Uterus (tissue), 4 donors: Measurements from ENCODE around the gene TNRC6C. TPM values are rescaled to one million over a fixed set of nuclear protein-coding genes. Genes with fewer than 3 reads are reported as not detected.

Source experiments
- DNase-seq, 2 donors: peaks; one replicate each; pipeline ENCODE4 v3.0.0-alpha.2; 2019 to 2020
- H3K27ac ChIP-seq, 2 donors: fragments of 200-600 bp; sonication (generic); 1 replicate in 1 of 2; 2 replicates in 1 of 2; pipeline ENCODE4 v1.5.1; 2016 to 2018
- H3K27me3 ChIP-seq, 2 donors: fragments of 200-600 bp; sonication (generic); one replicate each; pipeline ENCODE4 v1.5.1; 2018 to 2019; ENCODE audit warnings: control low read depth in 1 of 2
- H3K36me3 ChIP-seq, 2 donors: fragments of 200-600 bp; sonication (generic); one replicate each; pipeline ENCODE4 v1.5.1; 2019; ENCODE audit warnings: control low read depth in 1 of 2
- H3K4me1 ChIP-seq, 2 donors: fragments of 200-600 bp; sonication (generic); one replicate each; pipeline ENCODE4 v1.5.1; 2018 to 2019; ENCODE audit warnings: control low read depth in 1 of 2
- H3K4me3 ChIP-seq, 2 donors: fragments of 200-600 bp; sonication (generic); 1 replicate in 1 of 2; 2 replicates in 1 of 2; pipeline ENCODE4 v1.5.1; 2018 to 2019; ENCODE audit warnings: mild to moderate bottlenecking in 1 of 2
- H3K9me3 ChIP-seq, 2 donors: fragments of 200-600 bp; sonication (generic); one replicate each; pipeline ENCODE4 v1.5.1; 2019; ENCODE audit warnings: control low read depth in 1 of 2
- CTCF ChIP-seq, 4 experiments: fragments of 200-600 bp in 2 of 4; fragments of 450-650 bp in 2 of 4; sonication (generic) in 2 of 4; IDR thresholded peaks; one replicate each; pipeline ENCODE4 v1.5.1; 2016 to 2019; ENCODE audit warnings: antibody characterized with exemption in 4 of 4, mild to moderate bottlenecking in 2 of 4, moderate library complexity in 1 of 4
- POLR2A ChIP-seq, 2 donors: fragments of 450-650 bp; IDR thresholded peaks; one replicate each; pipeline ENCODE4 v1.6.1; 2016; ENCODE audit warnings: antibody characterized with exemption in 2 of 2, mild to moderate bottlenecking in 1 of 2, moderate library complexity in 1 of 2
- intact Hi-C: fragments of 100-400 bp; cut with DNase I; formaldehyde crosslinking; loops from one replicate; pipeline ENCODE4 v1.15.1; 2023; ENCODE audit warnings: low total_unique reads
- total RNA-seq, 4 donors: library from RNA; depleted of rRNA in 3 of 4; stranded (reverse); fragments of >200 nt in 3 of 4; gene quantifications; one replicate each; pipeline versions ENCODE4 v1.1.0 to v1.2.4, GENCODE V29; 2014 to 2023
- donor health status: DM: yes; HTN: yes; CAD: no.

TNRC6C gene
- total RNA-seq, 4 donors from 2014 or later = 4.6 to 68.0 (median 11.8) TPM

- no peaks in the 10 kb centered on the region for H3K9me3 ChIP-seq
- no peak overlapping the region for H3K4me3 ChIP-seq
- no peak for DNase-seq
- peaks cover 0 to 5% of the 10 kb centered on the region in 2 donors for H3K4me1 ChIP-seq
- TF ChIP-seq POLR2A (IDR thresholded peaks at IDR 0.05) = no peak
- no peak for TF ChIP-seq CTCF (IDR thresholded peaks at IDR 0.05)
- intact Hi-C loops = no loop called here
- no peak overlapping the region for H3K27ac ChIP-seq
- H3K36me3 ChIP-seq = no peaks in the 10 kb centered on the region
- H3K27me3 ChIP-seq = no peaks in the 10 kb centered on the region
Measured at GRCh38 chr17:77999413-78000173, 41.1 kb downstream of the TNRC6C start.

GRCh38 chr17:78000341-78000740 is 41.8 kb downstream of the TNRC6C start:
- no peaks in the 10 kb centered on the region for H3K27me3 ChIP-seq
- TF ChIP-seq POLR2A (IDR thresholded peaks at IDR 0.05) = no peak
- no peak for TF ChIP-seq CTCF (IDR thresholded peaks at IDR 0.05)
- no peaks in the 10 kb centered on the region for H3K36me3 ChIP-seq
- DNase-seq = no peak
- peaks cover 0 to under 1% of the 10 kb centered on the region in 2 donors for H3K4me1 ChIP-seq
- intact Hi-C loops = no loop called here
- H3K27ac ChIP-seq = no peak overlapping the region
- no peaks in the 10 kb centered on the region for H3K9me3 ChIP-seq
- no peak overlapping the region for H3K4me3 ChIP-seq

- Histone ChIP-seq H3K27ac (no peak overlapping the region), H3K36me3 (no peaks in the 10 kb centered on the region), H3K4me3 (no peak overlapping the region), H3K27me3 (no peaks in the 10 kb centered on the region), H3K4me1 (no peaks in the 10 kb centered on the region), H3K9me3 (no peaks in the 10 kb centered on the region)
- TF ChIP-seq POLR2A (IDR thresholded peaks at IDR 0.05) (no peak), CTCF (IDR thresholded peaks at IDR 0.05) (no peak)
- intact Hi-C loops = no loop called here
- DNase-seq = no peak
Measured at GRCh38 chr17:78001182-78001581, 42.7 kb downstream of the TNRC6C start.

- intact Hi-C loops = no loop called here
- TF ChIP-seq CTCF (IDR thresholded peaks at IDR 0.05) = no peak
- DNase-seq = no peak
- Histone ChIP-seq H3K4me3 (no peak overlapping the region), H3K27me3 (no peaks in the 10 kb centered on the region), H3K4me1 (no peaks in the 10 kb centered on the region), H3K27ac (no peak overlapping the region), H3K9me3 (no peaks in the 10 kb centered on the region), H3K36me3 (no peaks in the 10 kb centered on the region)
Measured at GRCh38 chr17:78001612-78002011, 43.1 kb downstream of the TNRC6C start.

- Histone ChIP-seq H3K27ac (no peak overlapping the region), H3K36me3 (no peaks in the 10 kb centered on the region), H3K27me3 (no peaks in the 10 kb centered on the region), H3K9me3 (no peaks in the 10 kb centered on the region), H3K4me3 (no peak overlapping the region), H3K4me1 (no peaks in the 10 kb centered on the region)
- no peak for TF ChIP-seq POLR2A (IDR thresholded peaks at IDR 0.05)
- TF ChIP-seq CTCF (IDR thresholded peaks at IDR 0.05) = no peak
- no peak for DNase-seq
- intact Hi-C loops = no loop called here
Measured at GRCh38 chr17:78002166-78002565, 43.7 kb downstream of the TNRC6C start.
